GM12892 (cell line): ENCODE results near the gene TOP3A.

ENCODE experiments used
- POLR2A ChIP-seq: IDR thresholded peaks from 2 replicates; pipeline ENCODE4 v1.6.1; 2011; ENCODE audit warnings: low read depth, low read length, control low read depth
- POLR2AphosphoS5 ChIP-seq: IDR thresholded peaks from 2 replicates; pipeline ENCODE4 v1.6.1; 2011; ENCODE audit warnings: low read depth, low read length, control low read depth
- TAF1 ChIP-seq: IDR thresholded peaks from 2 replicates; pipeline ENCODE4 v1.6.1; 2011; ENCODE audit warnings: low read depth, mild to moderate bottlenecking, control low read depth, low read length, borderline replicate concordance

GRCh38 chr17:18278867-18279266 is 35.9 kb downstream of the TOP3A start:
- no peak for TF ChIP-seq POLR2AphosphoS5
- TF ChIP-seq POLR2A, result no peak
- no peak for TF ChIP-seq TAF1
